ENCODE data around the gene PNPLA6.

- TF ChIP-seq NCOA5 (CRISPR knock-in tag; IDR thresholded peaks at IDR 0.05) (no peak), HDAC2 (CRISPR knock-in tag; IDR thresholded peaks at IDR 0.05) (no peak), MIXL1 (CRISPR knock-in tag; IDR thresholded peaks at IDR 0.05) (no peak), MEF2D (CRISPR knock-in tag; IDR thresholded peaks at IDR 0.05) (no peak), POLR2A (IDR thresholded peaks at IDR 0.05; ENCODE audit: insufficient read depth in 1 of 2, low read depth in 2 of 2, low read length in 2 of 2) (no peak), CTCF (CRISPR knock-in tag; IDR thresholded peaks at IDR 0.05) (no peak)
These were observed 7.4 kb upstream of the PNPLA6 start for GRCh38 chr19:7528192-7528519.

Data from HepG2 (cell line).